C4-2B (cell line): Measurements from ENCODE around the gene ADAM10.

Experiments
- ZFX ChIP-seq: fragments of 450-650 bp; IDR thresholded peaks from 2 replicates; pipeline ENCODE4 v1.6.1; 2017
- TF ChIP-seq, protein P1 (sequence below): fragments of 450-650 bp; conservative IDR thresholded peaks from 2 replicates; pipeline ENCODE4 v1.5.1; 2017; ENCODE audit warnings: mild to moderate bottlenecking

DNA sequence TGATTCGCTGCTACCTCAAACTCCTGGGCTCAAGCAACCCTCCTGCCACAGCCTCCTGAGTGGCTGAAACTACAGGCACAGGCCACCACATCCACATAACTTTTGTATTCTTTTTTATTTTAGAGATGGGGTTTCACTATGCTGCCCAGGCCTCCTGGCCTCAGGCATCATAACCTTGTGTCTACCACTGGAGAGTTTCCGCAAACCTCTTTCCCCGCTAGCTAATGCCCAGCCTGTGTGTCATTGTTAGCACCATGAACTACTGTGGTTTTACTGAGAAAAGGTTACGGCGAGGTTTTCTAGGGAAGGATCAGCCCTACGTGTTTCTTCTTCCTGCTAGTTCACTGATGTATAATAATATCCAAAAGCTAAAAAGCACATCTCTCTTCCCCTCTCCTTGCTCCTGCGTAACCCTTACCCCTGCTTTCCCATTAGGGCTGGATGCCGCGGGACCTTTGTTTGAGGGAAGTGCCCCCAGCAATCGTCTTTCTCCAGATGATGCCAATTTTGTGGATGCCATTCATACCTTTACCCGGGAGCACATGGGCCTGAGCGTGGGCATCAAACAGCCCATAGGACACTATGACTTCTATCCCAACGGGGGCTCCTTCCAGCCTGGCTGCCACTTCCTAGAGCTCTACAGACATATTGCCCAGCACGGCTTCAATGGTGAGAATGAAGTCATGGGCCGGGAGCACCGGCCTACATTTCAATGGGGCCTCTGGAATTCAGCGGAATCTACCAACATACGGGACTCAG is 204.0 kb downstream of the ADAM10 start:
- TF ChIP-seq, protein P1, sequence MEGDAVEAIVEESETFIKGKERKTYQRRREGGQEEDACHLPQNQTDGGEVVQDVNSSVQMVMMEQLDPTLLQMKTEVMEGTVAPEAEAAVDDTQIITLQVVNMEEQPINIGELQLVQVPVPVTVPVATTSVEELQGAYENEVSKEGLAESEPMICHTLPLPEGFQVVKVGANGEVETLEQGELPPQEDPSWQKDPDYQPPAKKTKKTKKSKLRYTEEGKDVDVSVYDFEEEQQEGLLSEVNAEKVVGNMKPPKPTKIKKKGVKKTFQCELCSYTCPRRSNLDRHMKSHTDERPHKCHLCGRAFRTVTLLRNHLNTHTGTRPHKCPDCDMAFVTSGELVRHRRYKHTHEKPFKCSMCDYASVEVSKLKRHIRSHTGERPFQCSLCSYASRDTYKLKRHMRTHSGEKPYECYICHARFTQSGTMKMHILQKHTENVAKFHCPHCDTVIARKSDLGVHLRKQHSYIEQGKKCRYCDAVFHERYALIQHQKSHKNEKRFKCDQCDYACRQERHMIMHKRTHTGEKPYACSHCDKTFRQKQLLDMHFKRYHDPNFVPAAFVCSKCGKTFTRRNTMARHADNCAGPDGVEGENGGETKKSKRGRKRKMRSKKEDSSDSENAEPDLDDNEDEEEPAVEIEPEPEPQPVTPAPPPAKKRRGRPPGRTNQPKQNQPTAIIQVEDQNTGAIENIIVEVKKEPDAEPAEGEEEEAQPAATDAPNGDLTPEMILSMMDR, result no peak
- no peak for TF ChIP-seq ZFX
